Liver (tissue), 9 donors: ENCODE measurements around the gene GRIN2C. TPM values are rescaled to one million over a fixed set of nuclear protein-coding genes. Genes with fewer than 3 reads are reported as not detected.

Source experiments
- DNase-seq: peaks from one replicate; pipeline ENCODE4 v3.0.0-alpha.2; 2017; ENCODE audit warnings: low spot score
- H3K27ac ChIP-seq, 2 donors: one replicate each; pipeline ENCODE4 v1.7.0; 2013; ENCODE audit warnings: inconsistent platforms in 2 of 2, low read length in 2 of 2, control low read depth in 1 of 2, low read depth in 1 of 2, mild to moderate bottlenecking in 1 of 2
- H3K27me3 ChIP-seq, 4 donors: one replicate each; pipeline versions ENCODE4 v1.6.1 to v1.7.0; 2013; ENCODE audit warnings: low read length in 3 of 4, inconsistent platforms in 1 of 4, mild to moderate bottlenecking in 1 of 4, moderate library complexity in 1 of 4; ENCODE audit not compliant: control insufficient read depth in 4 of 4, insufficient read depth in 4 of 4
- H3K36me3 ChIP-seq, 4 donors: one replicate each; pipeline versions ENCODE4 v1.6.1 to v1.7.0; 2013; ENCODE audit warnings: low read length in 3 of 4, mild to moderate bottlenecking in 3 of 4, low read depth in 1 of 4, moderate library complexity in 1 of 4; ENCODE audit not compliant: control insufficient read depth in 4 of 4, insufficient read depth in 3 of 4
- H3K4me1 ChIP-seq, 4 donors: one replicate each; pipeline versions ENCODE4 v1.6.1 to v1.7.0; 2013; ENCODE audit warnings: low read length in 3 of 4, mild to moderate bottlenecking in 3 of 4, moderate library complexity in 1 of 4; ENCODE audit not compliant: control insufficient read depth in 4 of 4, insufficient read depth in 4 of 4
- H3K4me3 ChIP-seq, 3 donors: one replicate each; pipeline versions ENCODE4 v1.6.1 to v1.7.0; 2013; ENCODE audit warnings: low read length in 3 of 3, control low read depth in 1 of 3, low read depth in 1 of 3, mild to moderate bottlenecking in 1 of 3
- H3K9ac ChIP-seq, 2 donors: one replicate each; pipeline ENCODE4 v1.7.0; 2013; ENCODE audit warnings: low read length in 2 of 2, mild to moderate bottlenecking in 2 of 2, moderate library complexity in 2 of 2, control low read depth in 1 of 2, low read depth in 1 of 2
- H3K9me3 ChIP-seq, 4 donors: one replicate each; pipeline versions ENCODE4 v1.6.1 to v1.7.0; 2013; ENCODE audit warnings: low read length in 3 of 4; ENCODE audit not compliant: control insufficient read depth in 4 of 4
- EGR1 ChIP-seq, 2 donors: IDR thresholded peaks; 2 replicates each; pipeline ENCODE4 v1.6.1; 2016 to 2018; ENCODE audit warnings: antibody characterized with exemption in 2 of 2, low read depth in 2 of 2
- FOXA2 ChIP-seq: IDR thresholded peaks from 2 replicates; pipeline ENCODE4 v1.6.1; 2016; ENCODE audit warnings: antibody characterized with exemption
- GABPA ChIP-seq, 2 donors: IDR thresholded peaks in 1 of 2; conservative IDR thresholded peaks in 1 of 2; 2 replicates each; pipeline ENCODE4 v1.6.1; 2016; ENCODE audit warnings: antibody characterized with exemption in 2 of 2, mild to moderate bottlenecking in 1 of 2, moderate library complexity in 1 of 2
- HNF4A ChIP-seq, 2 donors: conservative IDR thresholded peaks; 2 replicates each; pipeline ENCODE4 v1.6.1; 2016; ENCODE audit warnings: antibody characterized with exemption in 2 of 2, mild to moderate bottlenecking in 2 of 2
- HNF4G ChIP-seq: IDR thresholded peaks from 2 replicates; pipeline ENCODE4 v1.6.1; 2016; ENCODE audit warnings: antibody characterized with exemption
- JUND ChIP-seq, 2 donors: IDR thresholded peaks; 2 replicates each; pipeline ENCODE4 v1.6.1; 2016; ENCODE audit warnings: antibody characterized with exemption in 2 of 2
- NR2F2 ChIP-seq: IDR thresholded peaks from 2 replicates; pipeline ENCODE4 v1.6.1; 2016; ENCODE audit warnings: antibody characterized with exemption
- RAD21 ChIP-seq, 2 donors: IDR thresholded peaks; 2 replicates each; pipeline ENCODE4 v1.6.1; 2016; ENCODE audit warnings: antibody characterized with exemption in 2 of 2, mild to moderate bottlenecking in 2 of 2
- RXRA ChIP-seq, 2 donors: IDR thresholded peaks; 2 replicates each; pipeline ENCODE4 v1.6.1; 2017 to 2018; ENCODE audit warnings: antibody characterized with exemption in 2 of 2, mild to moderate bottlenecking in 1 of 2
- SP1 ChIP-seq: IDR thresholded peaks from 2 replicates; pipeline ENCODE4 v1.6.1; 2018; ENCODE audit warnings: antibody characterized with exemption, mild to moderate bottlenecking
- TAF1 ChIP-seq: conservative IDR thresholded peaks from 2 replicates; pipeline ENCODE4 v1.6.1; 2016; ENCODE audit warnings: antibody characterized with exemption, mild to moderate bottlenecking
- YY1 ChIP-seq: IDR thresholded peaks from 2 replicates; pipeline ENCODE4 v1.6.1; 2016; ENCODE audit warnings: antibody characterized with exemption, mild to moderate bottlenecking
- WGBS: extraction: QIAGEN DNeasy Blood & Tissue Kit; methylation state at CpG from one replicate; pipeline ENCODE4 v1.1.7; 2013; 5-methylcytosine and 5-hydroxymethylcytosine counted together
- polyA plus RNA-seq, 2 donors: library from polyadenylated mRNA; stranded (reverse) in 1 of 2; unstranded in 1 of 2; fragments of 200-250 nt in 1 of 2; fragments of >200 nt in 1 of 2; fragmentation: Nextera tagmentation in 1 of 2; extraction: Ambion mirVana in 1 of 2; gene quantifications; one replicate each; pipeline versions ENCODE4 v1.2.1 to v1.2.3, GENCODE V29; 2013 to 2015
- total RNA-seq, 2 donors: library from RNA; depleted of rRNA; stranded (reverse); fragments of >200 nt; gene quantifications; one replicate each; pipeline ENCODE4 v1.2.3, GENCODE V29; 2014
- TF ChIP-seq, protein P1 (sequence below): IDR thresholded peaks from 2 replicates; pipeline ENCODE4 v1.6.1; 2016; ENCODE audit warnings: antibody characterized with exemption
- TF ChIP-seq, protein P2 (sequence below): IDR thresholded peaks from 2 replicates; pipeline ENCODE4 v1.6.1; 2016; ENCODE audit warnings: antibody characterized with exemption
- TF ChIP-seq, protein P3 (sequence below): IDR thresholded peaks from 2 replicates; pipeline ENCODE4 v1.6.1; 2016; ENCODE audit warnings: antibody characterized with exemption
- TF ChIP-seq, protein P4 (sequence below): fragments of 150-350 bp; IDR thresholded peaks from 2 replicates; pipeline ENCODE4 v1.5.1; 2017; ENCODE audit warnings: improper control_type of control experiment, low read depth, low read length; ENCODE audit not compliant: missing input control
- TF ChIP-seq, protein P5 (sequence below): IDR thresholded peaks from 2 replicates; pipeline ENCODE4 v1.6.1; 2016; ENCODE audit warnings: antibody characterized with exemption, mild to moderate bottlenecking
- donor health status: healthy.
- donor health status: healthy.
- donor health status: healthy.
- donor health status: healthy.
- donor health status: healthy.

The GRIN2C gene
- total and polyA plus RNA-seq, 4 donors: 0.03 to 0.10 (median 0.09) TPM; not detected in 1

DNA sequence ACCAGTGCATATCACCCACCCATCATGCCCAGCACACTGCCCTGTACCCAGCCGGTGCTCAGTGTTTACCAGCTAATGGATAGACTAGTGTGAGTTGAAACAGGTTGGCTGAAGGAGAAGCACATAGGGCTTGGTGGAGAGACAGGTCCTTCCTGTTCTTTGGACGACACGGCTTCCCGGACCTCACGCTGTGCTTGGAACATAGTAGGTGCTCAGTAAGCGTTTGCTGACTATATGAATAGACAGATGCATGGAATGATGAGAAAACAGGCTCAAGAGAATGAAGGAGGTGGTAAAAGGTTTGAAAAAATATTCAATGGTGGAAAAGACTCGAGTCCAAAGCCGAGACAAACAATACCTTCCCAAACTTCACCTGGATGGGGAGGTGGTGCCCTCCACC is 40.5 kb upstream of the GRIN2C start:
- H3K9ac ChIP-seq: no peak overlapping the region
- no peaks in the 10 kb centered on the region for H3K4me1 ChIP-seq
- H3K36me3 ChIP-seq: no peaks in the 10 kb centered on the region
- no peaks in the 10 kb centered on the region for H3K9me3 ChIP-seq
- peaks cover 0 to 3% (median under 1%) of the 10 kb centered on the region in 4 donors for H3K27me3 ChIP-seq
- WGBS: 82% methylated on average over 8 of the region's 8 CpGs
- DNase-seq: no peak
- H3K27ac ChIP-seq: no peak overlapping the region
- TF ChIP-seq, protein P1, sequence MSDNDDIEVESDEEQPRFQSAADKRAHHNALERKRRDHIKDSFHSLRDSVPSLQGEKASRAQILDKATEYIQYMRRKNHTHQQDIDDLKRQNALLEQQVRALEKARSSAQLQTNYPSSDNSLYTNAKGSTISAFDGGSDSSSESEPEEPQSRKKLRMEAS: no peak
- TF ChIP-seq RXRA (IDR thresholded peaks at IDR 0.05): no peak
- TF ChIP-seq, protein P2, sequence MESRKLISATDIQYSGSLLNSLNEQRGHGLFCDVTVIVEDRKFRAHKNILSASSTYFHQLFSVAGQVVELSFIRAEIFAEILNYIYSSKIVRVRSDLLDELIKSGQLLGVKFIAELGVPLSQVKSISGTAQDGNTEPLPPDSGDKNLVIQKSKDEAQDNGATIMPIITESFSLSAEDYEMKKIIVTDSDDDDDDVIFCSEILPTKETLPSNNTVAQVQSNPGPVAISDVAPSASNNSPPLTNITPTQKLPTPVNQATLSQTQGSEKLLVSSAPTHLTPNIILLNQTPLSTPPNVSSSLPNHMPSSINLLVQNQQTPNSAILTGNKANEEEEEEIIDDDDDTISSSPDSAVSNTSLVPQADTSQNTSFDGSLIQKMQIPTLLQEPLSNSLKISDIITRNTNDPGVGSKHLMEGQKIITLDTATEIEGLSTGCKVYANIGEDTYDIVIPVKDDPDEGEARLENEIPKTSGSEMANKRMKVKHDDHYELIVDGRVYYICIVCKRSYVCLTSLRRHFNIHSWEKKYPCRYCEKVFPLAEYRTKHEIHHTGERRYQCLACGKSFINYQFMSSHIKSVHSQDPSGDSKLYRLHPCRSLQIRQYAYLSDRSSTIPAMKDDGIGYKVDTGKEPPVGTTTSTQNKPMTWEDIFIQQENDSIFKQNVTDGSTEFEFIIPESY: no peak
- TF ChIP-seq FOXA2: no peak
- TF ChIP-seq, protein P3, sequence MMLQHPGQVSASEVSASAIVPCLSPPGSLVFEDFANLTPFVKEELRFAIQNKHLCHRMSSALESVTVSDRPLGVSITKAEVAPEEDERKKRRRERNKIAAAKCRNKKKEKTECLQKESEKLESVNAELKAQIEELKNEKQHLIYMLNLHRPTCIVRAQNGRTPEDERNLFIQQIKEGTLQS: no peak
- no peak for TF ChIP-seq RAD21 (IDR thresholded peaks at IDR 0.05)
- TF ChIP-seq, protein P4, sequence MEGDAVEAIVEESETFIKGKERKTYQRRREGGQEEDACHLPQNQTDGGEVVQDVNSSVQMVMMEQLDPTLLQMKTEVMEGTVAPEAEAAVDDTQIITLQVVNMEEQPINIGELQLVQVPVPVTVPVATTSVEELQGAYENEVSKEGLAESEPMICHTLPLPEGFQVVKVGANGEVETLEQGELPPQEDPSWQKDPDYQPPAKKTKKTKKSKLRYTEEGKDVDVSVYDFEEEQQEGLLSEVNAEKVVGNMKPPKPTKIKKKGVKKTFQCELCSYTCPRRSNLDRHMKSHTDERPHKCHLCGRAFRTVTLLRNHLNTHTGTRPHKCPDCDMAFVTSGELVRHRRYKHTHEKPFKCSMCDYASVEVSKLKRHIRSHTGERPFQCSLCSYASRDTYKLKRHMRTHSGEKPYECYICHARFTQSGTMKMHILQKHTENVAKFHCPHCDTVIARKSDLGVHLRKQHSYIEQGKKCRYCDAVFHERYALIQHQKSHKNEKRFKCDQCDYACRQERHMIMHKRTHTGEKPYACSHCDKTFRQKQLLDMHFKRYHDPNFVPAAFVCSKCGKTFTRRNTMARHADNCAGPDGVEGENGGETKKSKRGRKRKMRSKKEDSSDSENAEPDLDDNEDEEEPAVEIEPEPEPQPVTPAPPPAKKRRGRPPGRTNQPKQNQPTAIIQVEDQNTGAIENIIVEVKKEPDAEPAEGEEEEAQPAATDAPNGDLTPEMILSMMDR: no peak
- no peak for TF ChIP-seq TAF1
- TF ChIP-seq SP1: no peak
- TF ChIP-seq JUND (IDR thresholded peaks at IDR 0.05): no peak
- TF ChIP-seq, protein P5, sequence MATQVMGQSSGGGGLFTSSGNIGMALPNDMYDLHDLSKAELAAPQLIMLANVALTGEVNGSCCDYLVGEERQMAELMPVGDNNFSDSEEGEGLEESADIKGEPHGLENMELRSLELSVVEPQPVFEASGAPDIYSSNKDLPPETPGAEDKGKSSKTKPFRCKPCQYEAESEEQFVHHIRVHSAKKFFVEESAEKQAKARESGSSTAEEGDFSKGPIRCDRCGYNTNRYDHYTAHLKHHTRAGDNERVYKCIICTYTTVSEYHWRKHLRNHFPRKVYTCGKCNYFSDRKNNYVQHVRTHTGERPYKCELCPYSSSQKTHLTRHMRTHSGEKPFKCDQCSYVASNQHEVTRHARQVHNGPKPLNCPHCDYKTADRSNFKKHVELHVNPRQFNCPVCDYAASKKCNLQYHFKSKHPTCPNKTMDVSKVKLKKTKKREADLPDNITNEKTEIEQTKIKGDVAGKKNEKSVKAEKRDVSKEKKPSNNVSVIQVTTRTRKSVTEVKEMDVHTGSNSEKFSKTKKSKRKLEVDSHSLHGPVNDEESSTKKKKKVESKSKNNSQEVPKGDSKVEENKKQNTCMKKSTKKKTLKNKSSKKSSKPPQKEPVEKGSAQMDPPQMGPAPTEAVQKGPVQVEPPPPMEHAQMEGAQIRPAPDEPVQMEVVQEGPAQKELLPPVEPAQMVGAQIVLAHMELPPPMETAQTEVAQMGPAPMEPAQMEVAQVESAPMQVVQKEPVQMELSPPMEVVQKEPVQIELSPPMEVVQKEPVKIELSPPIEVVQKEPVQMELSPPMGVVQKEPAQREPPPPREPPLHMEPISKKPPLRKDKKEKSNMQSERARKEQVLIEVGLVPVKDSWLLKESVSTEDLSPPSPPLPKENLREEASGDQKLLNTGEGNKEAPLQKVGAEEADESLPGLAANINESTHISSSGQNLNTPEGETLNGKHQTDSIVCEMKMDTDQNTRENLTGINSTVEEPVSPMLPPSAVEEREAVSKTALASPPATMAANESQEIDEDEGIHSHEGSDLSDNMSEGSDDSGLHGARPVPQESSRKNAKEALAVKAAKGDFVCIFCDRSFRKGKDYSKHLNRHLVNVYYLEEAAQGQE: no peak
- TF ChIP-seq HNF4A (conservative IDR thresholded peaks at IDR 0.05): no peak
- TF ChIP-seq YY1: no peak
- TF ChIP-seq EGR1 (IDR thresholded peaks at IDR 0.05; ENCODE audit: low read depth in 2 of 2): no peak
- H3K4me3 ChIP-seq: no peak overlapping the region

DNA sequence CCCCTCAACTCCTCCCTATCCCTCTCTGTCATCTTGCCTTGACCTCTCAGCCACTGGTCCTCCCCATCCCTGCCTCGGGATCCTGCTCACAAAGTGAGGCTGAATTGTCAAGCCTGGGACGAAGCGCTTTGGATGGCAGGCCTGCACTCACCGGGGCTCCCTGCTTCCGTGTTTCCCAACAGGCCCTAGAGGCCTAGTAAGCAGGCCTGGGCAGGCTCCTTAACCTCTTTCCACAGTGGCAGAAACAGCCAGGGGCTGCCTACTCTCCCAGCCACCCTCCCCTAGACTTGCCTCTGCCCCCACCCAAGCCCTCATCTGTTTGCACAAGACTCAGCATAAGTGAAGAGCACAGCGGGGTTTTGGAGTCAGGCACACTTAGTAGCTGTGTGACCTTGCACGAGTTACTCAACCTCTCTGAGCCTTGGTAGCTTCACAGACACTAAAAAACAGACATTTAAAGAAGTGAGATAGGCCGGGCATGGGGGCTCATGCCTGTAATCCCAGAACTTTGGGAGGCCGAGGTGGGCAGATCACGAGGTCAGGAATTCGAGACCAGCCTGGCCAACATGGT is 38.8 kb upstream of the GRIN2C start:
- DNase-seq: no peak
- Histone ChIP-seq H3K27ac (no peak overlapping the region), H3K9me3 (no peaks in the 10 kb centered on the region), H3K4me3 (no peak overlapping the region), H3K36me3 (no peaks in the 10 kb centered on the region), H3K9ac (no peak overlapping the region), H3K27me3 (no peaks in the 10 kb centered on the region), H3K4me1 (peaks cover 0 to 5% (median 1%) of the 10 kb centered on the region in 4 donors)
- WGBS: 89% methylated on average over 11 of the region's 11 CpGs
- TF ChIP-seq GABPA (IDR thresholded peaks at IDR 0.05 in 1 of 2, conservative IDR thresholded peaks at IDR 0.05 in 1 of 2) (no peak), JUND (IDR thresholded peaks at IDR 0.05) (no peak), FOXA2 (no peak), YY1 (no peak), HNF4G (no peak), RXRA (IDR thresholded peaks at IDR 0.05) (no peak), RAD21 (IDR thresholded peaks at IDR 0.05) (no peak), HNF4A (conservative IDR thresholded peaks at IDR 0.05) (no peak), NR2F2 (no peak)
- TF ChIP-seq, protein P2: no peak
- TF ChIP-seq, protein P1: no peak
- TF ChIP-seq, protein P5: no peak
